Loucy (cell line): ENCODE results near the gene PANK1.

Experiments used
- EZH2phosphoT487 ChIP-seq: fragments of 200-600 bp; IDR thresholded peaks from 2 replicates; pipeline ENCODE4 v1.6.1; 2018; ENCODE audit warnings: antibody characterized with exemption, mild to moderate bottlenecking, moderate library complexity, borderline replicate concordance
- TF ChIP-seq, protein P1 (sequence below): fragments of 200-600 bp; sonication (generic); conservative IDR thresholded peaks from 2 replicates; pipeline ENCODE4 v1.5.1; 2014; ENCODE audit warnings: mild to moderate bottlenecking, antibody characterized with exemption, low read length

DNA sequence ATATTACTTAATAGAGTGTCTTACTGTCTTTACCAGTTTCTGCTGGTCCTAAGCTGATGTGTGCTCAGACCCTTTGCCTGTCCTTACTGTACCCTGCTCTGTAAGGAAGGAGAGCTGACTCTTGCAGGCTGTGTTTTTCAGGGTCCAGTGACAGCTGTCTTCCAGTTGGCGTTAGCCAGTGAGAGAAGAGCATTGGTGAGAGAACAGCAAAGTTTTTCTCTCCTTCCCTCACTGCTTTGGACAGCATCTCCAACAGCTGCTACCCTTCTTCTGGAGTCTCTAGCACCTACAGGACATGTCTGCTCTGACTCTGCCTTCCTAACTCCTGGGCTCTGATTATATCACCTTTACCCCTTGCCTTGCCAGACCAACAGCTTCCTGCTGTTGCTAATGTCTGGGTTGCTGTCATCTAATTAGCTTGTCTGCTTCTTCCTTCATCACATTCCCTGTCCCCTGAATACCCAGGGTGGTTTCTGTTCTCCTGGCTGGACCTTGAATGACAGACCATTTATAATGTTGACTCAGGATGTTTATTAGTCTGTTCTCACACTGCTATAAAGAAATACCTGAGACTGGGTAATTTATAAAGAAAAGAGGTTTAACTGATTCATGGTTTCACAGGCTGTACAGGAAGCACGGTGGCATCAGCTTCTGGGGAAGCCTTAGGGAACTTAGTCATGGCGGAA is 23.5 kb upstream of the PANK1 start:
- TF ChIP-seq, protein P1, sequence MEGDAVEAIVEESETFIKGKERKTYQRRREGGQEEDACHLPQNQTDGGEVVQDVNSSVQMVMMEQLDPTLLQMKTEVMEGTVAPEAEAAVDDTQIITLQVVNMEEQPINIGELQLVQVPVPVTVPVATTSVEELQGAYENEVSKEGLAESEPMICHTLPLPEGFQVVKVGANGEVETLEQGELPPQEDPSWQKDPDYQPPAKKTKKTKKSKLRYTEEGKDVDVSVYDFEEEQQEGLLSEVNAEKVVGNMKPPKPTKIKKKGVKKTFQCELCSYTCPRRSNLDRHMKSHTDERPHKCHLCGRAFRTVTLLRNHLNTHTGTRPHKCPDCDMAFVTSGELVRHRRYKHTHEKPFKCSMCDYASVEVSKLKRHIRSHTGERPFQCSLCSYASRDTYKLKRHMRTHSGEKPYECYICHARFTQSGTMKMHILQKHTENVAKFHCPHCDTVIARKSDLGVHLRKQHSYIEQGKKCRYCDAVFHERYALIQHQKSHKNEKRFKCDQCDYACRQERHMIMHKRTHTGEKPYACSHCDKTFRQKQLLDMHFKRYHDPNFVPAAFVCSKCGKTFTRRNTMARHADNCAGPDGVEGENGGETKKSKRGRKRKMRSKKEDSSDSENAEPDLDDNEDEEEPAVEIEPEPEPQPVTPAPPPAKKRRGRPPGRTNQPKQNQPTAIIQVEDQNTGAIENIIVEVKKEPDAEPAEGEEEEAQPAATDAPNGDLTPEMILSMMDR: no peak
- no peak for TF ChIP-seq EZH2phosphoT487
